K562 (cell line): ENCODE results near the gene ZMYM1. TPM values are rescaled to one million over a fixed set of nuclear protein-coding genes. Genes with fewer than 3 reads are reported as not detected.

Experiments
- ATAC-seq: fragments of 200-7000 bp; cut with Tn5 transposase; 3 replicates; pipeline ENCODE4 v1.9.1; 2020; ENCODE audit warnings: moderate library complexity
- BruUV-seq: library from RNA; stranded (reverse); fragments of 400-500 nt; replicated peaks from 2 replicates; lab custom pipeline; 2021; lab: Mats Ljungman, UMichigan
- CTCF ChIA-PET: fragments of 300-600 bp; formaldehyde crosslinking; extraction: SDS; loops from one replicate; lab custom pipeline; 2021; ENCODE audit warnings: low intra/inter-chr PET ratio; lab: Yijun Ruan, JAX
- POLR2A ChIA-PET: fragments of 300-600, 350-650 bp; sonication (Branson Sonifier 250); formaldehyde crosslinking; extraction: SDS; loops from one replicate; lab custom pipeline; 2021; ENCODE audit warnings: antibody characterized with exemption, inconsistent platforms; lab: Yijun Ruan, JAX
- DNase-seq, 4 experiments: peaks; one replicate each; pipeline versions ENCODE4 v3.0.0 to v3.0.0-alpha.2; 2011 to 2018; ENCODE audit warnings: low spot score in 3 of 4, mixed read lengths in 3 of 4; ENCODE audit errors: extremely low read depth in 1 of 4
- FAIRE-seq: peaks from 2 replicates; lab custom pipeline; 2011; peaks lifted over from hg19 to GRCh38; lab: Jason Lieb, UNC
- H2AFZ ChIP-seq: 2 replicates; pipeline ENCODE4 v1.6.0; 2011; ENCODE audit warnings: low read depth, low read length, control low read depth, inconsistent platforms
- H3K27ac ChIP-seq: fragments of 200-600 bp; 3 replicates; pipeline ENCODE4 v1.8.0; 2011; ENCODE audit warnings: low read depth, mild to moderate bottlenecking, control low read depth, inconsistent platforms, low read length, moderate library complexity, mixed read lengths; ENCODE audit errors: extremely low read depth
- H3K27me3 ChIP-seq, 2 experiments: fragments of 300-600 bp in 1 of 2; 2 replicates in 1 of 2; 3 replicates in 1 of 2; pipeline versions ENCODE4 v1.6.0 to v1.8.0; 2011; ENCODE audit warnings: inconsistent platforms in 2 of 2, low read length in 2 of 2, mild to moderate bottlenecking in 1 of 2, mixed read lengths in 1 of 2, moderate library complexity in 1 of 2; ENCODE audit not compliant: control insufficient read depth in 2 of 2, insufficient read depth in 2 of 2
- H3K36me3 ChIP-seq: fragments of 300-600 bp; 3 replicates; pipeline ENCODE4 v1.8.0; 2011; ENCODE audit warnings: mild to moderate bottlenecking, low read length, inconsistent platforms; ENCODE audit not compliant: control insufficient read depth, insufficient read depth
- H3K4me1 ChIP-seq, 2 experiments: fragments of 200-600 bp in 1 of 2; replicated peaks in 1 of 2; 2 replicates in 1 of 2; 3 replicates in 1 of 2; pipeline versions ENCODE4 v1.5.1 to v1.8.0; 2011; ENCODE audit warnings: inconsistent platforms in 2 of 2, low read length in 2 of 2, mild to moderate bottlenecking in 1 of 2, mixed read lengths in 1 of 2, moderate library complexity in 1 of 2; ENCODE audit not compliant: control insufficient read depth in 2 of 2, insufficient read depth in 2 of 2
- H3K4me2 ChIP-seq: 2 replicates; pipeline ENCODE4 v1.6.1; 2011; ENCODE audit warnings: low read length, control low read depth, inconsistent platforms, mixed read lengths; ENCODE audit not compliant: insufficient read depth
- H3K4me3 ChIP-seq: fragments of 200-600 bp; sonication (generic), shearing (Covaris generic); 2 replicates; pipeline ENCODE4 v1.5.1; 2016; ENCODE audit warnings: control low read depth, inconsistent platforms
- H3K79me2 ChIP-seq: fragments of 200-600 bp; 3 replicates; pipeline ENCODE4 v1.8.0; 2011; ENCODE audit warnings: low read length, inconsistent platforms; ENCODE audit not compliant: control insufficient read depth, insufficient read depth
- H3K9ac ChIP-seq, 2 experiments: 2 replicates each; pipeline versions ENCODE4 v1.6.0 to v1.6.1; 2011; ENCODE audit warnings: low read depth in 2 of 2, low read length in 2 of 2, control low read depth in 1 of 2, inconsistent platforms in 1 of 2, mild to moderate bottlenecking in 1 of 2, mixed read lengths in 1 of 2; ENCODE audit not compliant: insufficient read depth in 1 of 2
- H3K9me1 ChIP-seq: one replicate; pipeline ENCODE4 v1.6.0; 2011; ENCODE audit warnings: inconsistent platforms, mild to moderate bottlenecking, low read length, moderate library complexity; ENCODE audit not compliant: control insufficient read depth, insufficient read depth
- H3K9me3 ChIP-seq: replicated peaks from 2 replicates; pipeline ENCODE4 v1.5.1; 2011; ENCODE audit warnings: low read depth, low read length, inconsistent platforms; ENCODE audit not compliant: control insufficient read depth, insufficient read depth
- H4K20me1 ChIP-seq: replicated peaks from 2 replicates; pipeline ENCODE4 v1.6.1; 2011; ENCODE audit warnings: low read length, inconsistent platforms, mixed read lengths; ENCODE audit not compliant: control insufficient read depth, insufficient read depth
- ADNP ChIP-seq: fragments of 200-800 bp; sonication (Bioruptor generic); IDR thresholded peaks from 2 replicates; pipeline ENCODE4 v1.6.1; 2016; ENCODE audit warnings: missing genetic modification characterization, missing compliant biosample characterization
- ARID1B ChIP-seq: fragments of 450-650 bp; IDR thresholded peaks from 2 replicates; pipeline ENCODE4 v1.6.1; 2016; ENCODE audit warnings: antibody characterized with exemption, mild to moderate bottlenecking, inconsistent platforms
- ARID2 ChIP-seq: fragments of 450-650 bp; IDR thresholded peaks from 2 replicates; pipeline ENCODE4 v1.6.1; 2017; ENCODE audit warnings: antibody characterized with exemption, mild to moderate bottlenecking
- ATF2 ChIP-seq: sonication (generic); formaldehyde crosslinking; IDR thresholded peaks from 2 replicates; pipeline ENCODE4 v1.8.1; 2022; ENCODE audit warnings: missing genetic modification reagents
- JUND ChIP-seq, 2 experiments: IDR thresholded peaks; 2 replicates in 1 of 2; 3 replicates in 1 of 2; pipeline ENCODE4 v1.6.1; 2011; ENCODE audit warnings: borderline replicate concordance in 2 of 2, low read depth in 2 of 2, low read length in 2 of 2, improper control_type of control experiment in 1 of 2, missing biosample characterization in 1 of 2, missing genetic modification characterization in 1 of 2, missing genetic modification reagents in 1 of 2
- NUFIP1 ChIP-seq: fragments of 450-650 bp; IDR thresholded peaks from 2 replicates; pipeline ENCODE4 v1.6.1; 2018; ENCODE audit not compliant: partially characterized antibody
- OTX1 ChIP-seq: fragments of 450-650 bp; formaldehyde crosslinking; IDR thresholded peaks from 2 replicates; pipeline ENCODE4 v1.4.0; 2022; ENCODE audit warnings: mild to moderate bottlenecking
- RBM22 ChIP-seq: fragments of 200-400 bp; formaldehyde crosslinking; IDR thresholded peaks from 2 replicates; pipeline ENCODE4 v1.6.1; 2018; ENCODE audit warnings: low read length, low read depth; ENCODE audit not compliant: poor library complexity, severe bottlenecking
- SNIP1 ChIP-seq: fragments of 450-650 bp; IDR thresholded peaks from 2 replicates; pipeline ENCODE4 v1.7.1; 2017; ENCODE audit warnings: low read depth, mild to moderate bottlenecking
- TBP ChIP-seq: optimal IDR thresholded peaks from 2 replicates; pipeline ENCODE3; 2011; ENCODE audit warnings: low read depth, low read length, improper control_type of control experiment
- ZNF146 ChIP-seq: IDR thresholded peaks from one replicate; pipeline ENCODE4 v1.6.1; 2018; ENCODE audit warnings: missing compliant biosample characterization; ENCODE audit not compliant: unreplicated experiment
- ZNF445 ChIP-seq: fragments of 250-450 bp; sonication (Bioruptor Pico); IDR thresholded peaks from 2 replicates; pipeline ENCODE4 v1.4.0; 2020; ENCODE audit warnings: low read depth, mild to moderate bottlenecking, moderate library complexity
- ZNF512 ChIP-seq: IDR thresholded peaks from 2 replicates; pipeline ENCODE4 v1.6.1; 2016; ENCODE audit warnings: missing genetic modification characterization, missing compliant biosample characterization
- ZNF644 ChIP-seq: fragments of 200-800 bp; sonication (Bioruptor generic); IDR thresholded peaks from 2 replicates; pipeline ENCODE4 v1.6.1; 2016; ENCODE audit warnings: low read depth, missing genetic modification characterization, missing compliant biosample characterization
- WGBS: fragments of 100-300 bp; shearing (Covaris generic); methylation state at CpG from one replicate; pipeline ENCODE4 v1.1.6; 2016; ENCODE audit warnings: low coverage, mixed read lengths; ENCODE audit not compliant: insufficient coverage; ENCODE audit errors: missing lambda C conversion rate; 5-methylcytosine and 5-hydroxymethylcytosine counted together
- in situ Hi-C: fragments of 300-500 bp; cut with MboI; formaldehyde crosslinking; loops from 4 replicates; pipeline ENCODE4 v1.15.0; 2018; ENCODE audit warnings: inconsistent platforms, mixed read lengths
- intact Hi-C: fragments of 100-400 bp; cut with micrococcal nuclease; formaldehyde crosslinking; loops from 2 replicates; pipeline ENCODE4 v1.14.2; 2022
- polyA plus RNA-seq, 8 experiments: library from polyadenylated mRNA; depleted of rRNA in 4 of 8; stranded (reverse) in 5 of 8; unstranded in 3 of 8; fragments of >200 nt; fragmentation: Nextera tagmentation in 2 of 8; fragmentation: Illumina TruSeq in 1 of 8; extraction: Ambion mirVana in 2 of 8; extraction: Trizol in 1 of 8; gene quantifications; 2 replicates each; pipeline versions ENCODE4 v1.2.1 to v1.2.3, GENCODE V29; 2011 to 2014; ENCODE audit warnings: inconsistent platforms in 1 of 8, missing spikeins in 1 of 8
- total RNA-seq, 7 experiments: library from RNA; depleted of rRNA in 6 of 7; stranded (reverse); fragments of >200 nt in 6 of 7; fragmentation: Illumina TruSeq in 2 of 7; extraction: Trizol in 2 of 7; gene quantifications; 2 replicates each; pipeline versions ENCODE4 v1.2.1 to v1.2.3, GENCODE V29; 2011 to 2021; ENCODE audit warnings: low replicate concordance in 1 of 7

ZMYM1 gene
- total and polyA plus RNA-seq, 9 of the 15 experiments (the other 6 are each of a cell fraction or from before 2014, with no cell fraction given): 7.5 to 25.4 (median 15.8) TPM

- TF ChIP-seq ARID2 (peak; percentile 40; the same call in 1 of the 2 replicates), ARID1B (peak; percentile 23; the same call in 1 of the 2 replicates), JUND (IDR thresholded peaks at IDR 0.05; ENCODE audit: borderline replicate concordance, low read depth, low read length) (0 out of 2 replicates have a peak, but pooled peaks have one; percentile 32), JUND (tag; IDR thresholded peaks at IDR 0.05; ENCODE audit: borderline replicate concordance, low read depth, low read length) (no peak)
Observed at GRCh38 chr1:35030756-35031446, 48.3 kb upstream of the ZMYM1 start (continued).

GRCh38 chr1:35032384-35032739 is 46.8 kb upstream of the ZMYM1 start:
- ChIA-PET CTCF (interaction anchor here (0.9 kb wide), 1 partner anchor 165 kb away, joined by 3 read pairs; no protein-coding TSS in a partner anchor), POLR2A (interaction anchor here (0.6 to 3.2 kb wide), 14 partner anchors 8 to 1176 kb away, joined by 3 to 15 read pairs (median 4); partner anchors contain the start of genes SFPQ, TMEM35B and ZMYM1)
- H2AFZ ChIP-seq: peak overlapping the region; percentile 99
- H4K20me1 ChIP-seq: no peaks in the 10 kb centered on the region
- peaks cover 0 to 7% of the 10 kb centered on the region in 2 experiments; a peak in 3 of 5 replicates for H3K4me1 ChIP-seq
- H3K9me1 ChIP-seq: no peaks in the 10 kb centered on the region
- TF ChIP-seq OTX1 (no peak), ZNF146 (peak; percentile 73), ZNF644 (0 out of 2 replicates have a peak, but pooled peaks have one; percentile 48), SNIP1 (no peak), ATF2 (CRISPR knock-in tag) (no peak), ZNF445 (no peak), RBM22 (no peak), TBP (no peak), ADNP (peak; percentile 70), ZNF512 (tag) (peak; percentile 47; the same call in 1 of the 2 replicates), NUFIP1 (no peak)
- no peak overlapping the region for H3K27ac ChIP-seq
- TSS peak; percentile 55 for BruUV-seq
- H3K79me2 ChIP-seq: peaks cover 26% of the 10 kb centered on the region
- no peak for DNase-seq
- H3K4me3 ChIP-seq: 0 out of 2 replicates have a peak overlapping the region, but pooled peaks have one; percentile 3
- in situ Hi-C loops: no loop called here
- 33% methylated on average over 1 of the region's 1 CpG for WGBS
- H3K9me3 ChIP-seq: peaks cover 15% of the 10 kb centered on the region
- peaks cover 11% of the 10 kb centered on the region for H3K36me3 ChIP-seq
- no peak for FAIRE-seq
- ATAC-seq: no peak
- H3K9ac ChIP-seq: no peak overlapping the region
- intact Hi-C loops: loop anchor here (5.0 to 10.0 kb wide), 2 partner anchors 105 to 152 kb away; no protein-coding TSS in a partner anchor
- H3K4me2 ChIP-seq: peak overlapping the region; percentile 93
- no peaks in the 10 kb centered on the region for H3K27me3 ChIP-seq
